T-helper 1 cell treated with Interleukin-12 subunit alpha and Interleukin-12 subunit beta and Interleukin-4 antibody, amounts not matched to agents 30 ng/mL and 1 ng/mL, for 36 hours (primary cell): ENCODE data around the gene MXRA8. TPM values are rescaled to one million over a fixed set of nuclear protein-coding genes. Genes with fewer than 3 reads are reported as not detected.
"Not testable (repeated sequence)": the region's sequence is repeated elsewhere in the genome, so short reads cannot be mapped to it uniquely, and the experiment has no call there.

Source experiments
- intact Hi-C: fragments of 100-400 bp; cut with micrococcal nuclease; formaldehyde crosslinking; loops from one replicate; pipeline ENCODE4 v1.15.1; 2024
- total RNA-seq: library from RNA; stranded (reverse); gene quantifications from 2 replicates; pipeline ENCODE4 v1.2.3, GENCODE V29; 2022

MXRA8 gene
- total RNA-seq, 1 donor from 2014 or later = 0.25 TPM

GRCh38 chr1:1370771-1371300 is 12.5 kb upstream of the MXRA8 start:
- intact Hi-C loops = no loop called here

DNA sequence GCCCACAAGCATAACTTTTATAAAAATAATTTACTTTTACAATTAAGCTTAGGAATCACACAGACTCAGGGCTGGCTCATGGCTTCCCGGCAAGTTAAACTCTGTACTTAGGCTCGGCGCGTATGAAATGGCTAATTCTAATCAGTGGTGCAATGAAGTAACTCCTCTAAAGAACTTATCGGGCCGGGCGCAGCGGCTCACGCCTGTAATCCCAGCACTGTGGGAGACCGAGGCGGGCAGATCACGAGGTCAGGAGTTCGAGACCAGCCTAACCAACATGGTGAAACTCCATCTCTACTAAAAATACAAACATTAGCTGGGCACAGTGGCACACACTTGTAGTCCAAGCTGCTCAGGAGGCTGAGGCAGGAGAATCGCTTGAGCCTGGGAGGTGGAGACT is 11.7 kb upstream of the MXRA8 start:
- intact Hi-C loops = not testable (repeated sequence)

- intact Hi-C loops = no loop called here
These were observed 9.0 kb upstream of the MXRA8 start for GRCh38 chr1:1367315-1367714.

- intact Hi-C loops = no loop called here
These were observed 8.3 kb upstream of the MXRA8 start for GRCh38 chr1:1366699-1367066.

DNA sequence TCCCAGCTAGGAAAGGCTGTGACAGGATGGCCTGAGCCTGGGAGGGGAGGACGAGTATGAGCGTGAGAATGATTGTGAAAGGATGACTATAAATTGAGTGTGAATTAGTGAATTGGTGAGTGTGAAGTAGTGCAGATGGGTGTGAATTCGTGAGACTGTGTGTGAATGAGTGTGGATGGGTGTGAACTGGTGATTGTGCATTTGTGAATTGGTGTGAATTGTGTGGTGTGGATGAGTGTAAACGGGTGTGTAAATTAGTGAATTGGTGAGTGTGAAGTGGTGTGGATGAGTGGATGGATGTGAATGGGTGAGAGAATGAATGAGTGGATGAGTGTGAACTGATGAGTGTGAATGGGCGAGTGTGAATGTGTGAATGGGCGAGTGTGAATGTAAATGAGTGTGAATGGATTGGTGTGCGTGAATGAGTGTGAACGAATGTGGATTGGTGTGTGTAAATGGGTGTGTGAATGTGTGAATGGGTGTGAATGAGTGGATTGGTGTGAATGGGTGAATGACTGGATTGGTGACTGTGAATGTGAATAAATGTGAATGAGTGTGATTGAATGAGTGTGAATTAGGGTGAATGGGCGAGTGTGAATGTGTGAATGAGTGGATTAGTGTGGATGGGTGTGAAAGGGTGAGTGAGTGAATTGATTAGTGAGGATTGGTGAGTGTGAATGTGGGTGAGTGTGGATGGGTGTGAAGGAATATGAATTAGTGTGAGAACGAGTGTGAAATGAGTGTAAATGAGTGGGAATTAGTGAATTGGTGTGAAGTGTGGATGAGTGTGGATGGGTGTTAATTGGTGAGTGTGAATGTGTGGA is 7.7 kb upstream of the MXRA8 start:
- intact Hi-C loops = no loop called here

DNA sequence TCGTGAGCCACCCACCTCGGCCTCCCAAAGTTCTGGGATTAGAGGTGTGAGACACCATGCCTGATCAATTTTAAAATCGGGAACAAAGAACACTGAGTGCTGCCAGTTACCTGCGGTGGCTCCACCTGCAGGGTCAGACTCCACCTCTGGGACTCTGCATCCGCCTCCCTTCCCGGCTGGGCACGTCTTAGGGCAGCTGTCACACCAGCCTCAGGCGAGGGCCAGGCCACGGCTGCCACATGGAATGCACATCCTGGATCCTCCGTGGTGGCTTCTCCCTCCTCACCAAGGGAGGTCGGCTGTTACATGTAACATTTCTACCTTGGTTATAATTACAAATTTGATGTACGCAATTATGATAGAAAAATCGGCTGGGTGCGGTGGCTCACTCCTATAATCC is 5.9 kb upstream of the MXRA8 start:
- intact Hi-C loops = no loop called here

GRCh38 chr1:1361982-1362423 is 3.6 kb upstream of the MXRA8 start:
- intact Hi-C loops = no loop called here

DNA sequence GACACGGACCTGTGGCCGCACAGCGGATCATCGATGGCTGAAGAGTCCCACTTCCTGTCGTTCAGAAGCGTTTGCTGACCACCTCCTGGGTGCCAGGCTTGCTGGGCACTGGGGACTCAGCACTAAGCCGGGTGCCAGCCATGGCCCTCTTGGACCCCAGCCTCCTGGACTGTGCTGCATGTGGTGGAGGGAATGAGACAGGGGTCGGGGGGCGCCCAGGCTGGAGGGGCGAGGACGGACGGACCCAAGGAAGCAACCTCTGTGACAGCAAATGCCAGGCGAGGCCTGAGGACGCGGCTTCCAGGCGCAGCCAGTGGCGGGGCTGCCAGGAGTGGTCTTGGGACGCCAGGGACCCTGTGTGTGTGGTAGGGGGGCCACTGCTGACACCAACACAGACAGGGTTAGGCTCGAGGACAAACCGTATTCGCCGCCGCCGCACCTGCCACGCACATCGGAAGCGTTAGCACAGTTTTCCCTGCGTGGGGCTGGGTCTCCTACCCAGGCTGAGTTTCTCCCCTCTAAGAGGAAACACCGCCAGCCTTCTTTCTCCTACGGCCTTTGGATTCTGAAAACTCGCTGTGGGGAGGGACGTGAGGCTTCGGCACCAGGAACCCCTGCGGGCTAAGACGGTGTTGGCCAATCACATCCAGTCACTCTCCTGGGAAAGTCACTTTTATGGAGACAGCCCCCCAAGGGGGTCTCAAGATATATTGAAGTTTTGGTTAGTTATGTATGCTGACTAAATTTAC is 3.1 kb upstream of the MXRA8 start:
- intact Hi-C loops = no loop called here

DNA sequence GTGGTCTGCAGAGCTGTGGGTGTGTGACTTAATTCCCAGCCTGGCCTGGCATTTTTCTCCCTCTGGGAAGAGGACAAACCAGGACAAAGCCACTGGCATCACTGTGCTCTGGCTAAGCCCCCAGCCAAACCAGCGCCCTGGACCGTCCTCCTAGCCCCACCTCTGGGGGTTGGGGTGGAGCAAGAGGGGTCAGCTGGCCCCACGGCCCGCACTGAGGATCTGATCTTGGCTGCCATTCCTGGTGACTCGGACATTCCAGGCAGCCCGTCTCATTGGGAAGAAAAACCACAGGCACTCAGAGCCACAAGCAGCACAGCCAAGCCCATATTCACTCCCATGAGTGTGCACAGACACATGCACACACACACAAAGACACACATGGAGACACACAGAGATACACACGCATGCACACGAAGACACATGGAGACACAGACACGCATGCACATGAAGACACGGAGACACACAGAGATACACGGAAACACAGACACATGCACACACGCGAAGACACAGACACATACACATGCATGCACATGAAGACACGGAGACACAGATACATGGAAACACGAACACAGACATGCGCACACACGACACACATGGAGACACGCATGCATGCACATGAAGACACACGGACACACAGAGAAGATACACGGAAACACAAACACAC is 2.3 kb upstream of the MXRA8 start:
- intact Hi-C loops = no loop called here

DNA sequence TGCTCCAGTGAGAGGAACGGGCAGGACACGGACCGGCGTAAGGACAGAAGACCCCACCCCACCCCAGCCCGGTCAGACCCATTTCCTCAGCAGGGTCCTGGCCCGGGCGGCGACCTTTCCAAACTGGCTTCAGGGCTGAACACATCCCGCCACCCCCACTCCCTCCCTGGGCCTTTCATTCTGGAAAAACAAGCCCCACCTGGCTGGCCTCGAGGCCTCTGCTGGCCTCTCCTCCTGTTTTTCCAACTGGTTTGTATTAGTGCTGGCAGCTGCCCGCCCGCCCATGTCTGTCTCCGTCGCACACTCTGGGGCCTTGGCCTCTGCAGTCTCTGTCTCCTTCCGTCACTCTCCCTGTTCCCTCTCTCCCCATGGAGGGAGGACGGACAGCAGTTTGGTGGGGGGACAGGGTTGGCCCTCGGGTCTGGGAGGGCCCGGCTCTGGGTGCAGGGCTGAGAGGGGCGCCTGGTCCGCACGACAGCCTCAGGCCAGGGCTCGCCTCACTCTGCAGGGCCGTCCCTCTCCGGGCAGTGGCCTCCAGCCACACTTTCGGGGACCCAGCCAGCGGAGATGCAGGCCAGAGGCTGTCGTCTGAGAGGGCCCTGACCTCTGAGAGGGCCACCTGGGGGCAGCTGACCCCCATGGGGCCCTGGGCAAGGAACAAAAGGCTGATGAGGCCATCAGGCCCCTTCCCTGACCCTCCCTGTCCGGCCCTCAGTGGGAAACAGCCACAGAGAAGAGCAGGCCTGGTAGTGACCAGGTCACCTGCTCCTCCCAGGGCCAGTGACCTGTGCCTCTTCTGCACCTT is 1.5 kb upstream of the MXRA8 start:
- intact Hi-C loops = no loop called here

GRCh38 chr1:1359308-1359663 is 931 bp upstream of the MXRA8 start:
- intact Hi-C loops = no loop called here

DNA sequence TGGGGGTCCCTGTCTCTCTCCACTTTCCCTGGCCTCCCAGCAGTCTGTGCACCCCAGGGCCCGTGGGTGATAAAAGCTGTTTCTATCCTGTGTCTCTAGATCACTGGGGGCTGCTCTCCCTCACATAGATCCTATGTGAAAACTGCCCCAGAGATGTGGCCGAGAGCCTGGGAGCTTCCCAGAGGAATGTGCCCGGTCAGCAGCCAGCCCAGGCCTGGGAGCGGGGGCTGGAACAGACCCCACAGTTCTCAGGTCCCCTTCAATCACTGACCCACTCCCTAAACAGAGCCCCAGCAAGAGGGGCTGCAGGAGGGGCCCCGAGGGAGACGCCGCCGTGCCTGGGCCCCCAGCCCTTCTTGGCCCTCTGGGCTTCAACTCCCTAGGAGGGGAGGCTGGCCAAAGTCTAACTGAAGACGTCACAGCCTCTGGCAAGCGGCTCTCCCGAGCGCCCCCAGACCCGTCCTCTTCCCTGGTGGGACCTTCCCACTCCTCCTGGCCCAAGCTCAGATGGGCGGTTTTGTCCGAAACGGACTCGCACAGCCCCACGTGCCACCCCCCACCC is 403 bp downstream of the MXRA8 start:
- intact Hi-C loops = no loop called here

GRCh38 chr1:1356796-1357401 is 1.5 kb downstream of the MXRA8 start:
- intact Hi-C loops = no loop called here

DNA sequence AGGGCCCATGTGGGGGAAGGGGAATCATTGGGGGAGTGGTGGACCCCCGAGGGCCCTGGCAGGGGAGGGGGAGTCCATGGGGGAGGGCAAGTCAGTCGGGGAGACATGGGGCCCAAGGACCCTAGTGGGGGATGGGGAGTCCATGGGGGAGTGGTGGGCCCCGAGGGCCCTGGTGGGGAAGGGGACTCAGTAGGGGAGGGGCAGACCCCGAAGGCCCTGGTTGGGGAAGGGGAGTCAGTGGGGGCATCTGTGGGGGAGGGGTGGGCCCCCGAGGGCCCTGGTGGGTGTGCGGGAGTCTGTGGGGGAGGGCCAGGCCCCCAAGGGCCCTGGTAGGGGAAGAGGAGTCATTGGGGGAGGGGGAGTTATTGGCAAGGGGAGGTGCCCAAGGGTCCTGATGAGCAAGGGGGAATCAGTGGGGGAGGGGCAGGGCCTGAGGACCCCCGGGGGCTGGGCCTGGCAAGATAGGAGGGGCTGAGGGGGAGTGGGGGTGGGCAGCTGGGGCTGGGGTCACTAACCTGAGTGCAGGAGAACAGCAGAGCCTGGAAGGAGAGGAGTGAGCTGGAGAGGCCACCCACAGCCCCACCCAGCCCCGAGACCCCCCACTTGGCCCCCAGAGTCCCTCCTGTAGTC is 2.1 kb downstream of the MXRA8 start:
- intact Hi-C loops = no loop called here

- intact Hi-C loops = no loop called here
These were observed 2.9 kb downstream of the MXRA8 start for GRCh38 chr1:1355416-1355815.

DNA sequence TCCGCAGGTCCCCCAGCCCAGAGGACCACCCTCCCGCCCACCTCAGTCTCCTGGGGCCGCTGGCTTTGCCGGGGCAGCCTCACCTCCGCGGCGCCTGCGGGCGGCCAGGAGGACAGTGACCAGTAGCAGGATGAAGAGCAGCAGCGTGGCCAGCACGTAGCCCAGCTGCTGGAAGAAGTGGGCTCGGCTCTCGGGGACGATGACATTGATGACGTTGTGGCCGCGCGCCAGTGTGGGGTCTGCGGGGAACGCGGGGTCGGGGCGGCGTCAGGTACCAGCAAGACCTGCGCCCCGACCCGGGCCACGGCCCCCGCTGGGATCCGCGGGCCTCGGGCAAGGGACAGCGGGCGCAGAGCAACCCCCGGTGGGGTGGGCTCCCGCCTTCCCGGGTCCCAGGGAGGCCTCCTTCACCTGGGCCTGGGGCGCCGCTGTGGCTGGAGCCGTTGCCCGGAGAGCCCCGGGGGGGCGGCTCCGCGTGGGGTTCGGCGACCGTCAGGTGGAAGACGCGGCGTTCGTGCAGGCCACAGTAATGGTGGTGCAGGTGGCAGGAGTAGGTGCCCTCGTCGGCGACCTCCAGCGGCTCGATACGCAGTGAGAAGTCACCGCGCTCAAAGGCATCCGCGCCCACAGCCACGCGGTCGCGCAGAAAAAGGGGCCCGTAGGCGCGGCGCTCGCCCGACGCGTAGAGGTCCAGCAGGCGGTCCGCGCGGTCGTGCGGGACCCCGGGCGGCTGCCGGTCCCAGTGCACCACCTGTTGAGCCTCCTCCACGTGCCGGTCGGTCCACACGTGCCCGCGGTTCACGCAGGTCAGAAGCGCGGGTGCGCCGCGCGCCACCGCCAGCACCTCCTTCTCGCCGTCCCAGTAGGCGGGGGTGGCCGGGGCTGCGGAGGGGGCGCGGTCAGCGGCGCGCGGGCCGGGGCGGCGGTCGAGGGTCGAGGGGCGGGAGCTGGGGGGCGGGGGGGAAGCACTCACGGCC is 3.8 kb downstream of the MXRA8 start:
- intact Hi-C loops = no loop called here

- intact Hi-C loops = no loop called here
These were observed 4.8 kb downstream of the MXRA8 start for GRCh38 chr1:1353389-1354151.

DNA sequence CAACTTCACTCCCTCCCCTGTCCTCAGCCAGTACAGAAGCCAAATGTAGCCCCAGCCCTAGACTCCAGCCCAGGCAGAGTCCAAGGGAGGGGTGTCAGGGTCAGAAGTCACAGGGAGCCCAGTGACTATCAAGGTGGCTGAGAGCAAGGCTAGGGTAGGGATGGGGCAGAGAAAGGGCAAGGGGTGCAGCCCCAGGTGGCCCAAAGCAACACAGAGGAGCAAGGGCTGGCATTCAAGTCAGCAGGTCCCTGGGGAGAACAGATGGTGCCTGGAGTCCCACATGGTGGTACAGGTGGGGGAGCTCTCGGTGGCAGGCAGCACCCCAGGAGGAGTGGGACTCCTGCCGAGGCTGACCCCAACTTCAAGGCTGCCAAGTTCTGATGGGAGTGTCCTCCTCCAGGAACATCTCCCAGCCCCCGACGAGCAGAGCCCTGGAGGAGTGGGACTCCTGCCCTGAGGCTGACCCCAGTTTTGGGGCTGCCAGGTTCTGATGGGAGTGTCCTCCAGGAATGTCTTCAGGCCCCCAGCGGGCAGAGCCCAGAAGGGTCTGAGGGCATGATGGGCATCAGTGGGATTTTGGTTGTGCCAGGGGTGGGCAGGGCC is 5.5 kb downstream of the MXRA8 start:
- intact Hi-C loops = no loop called here
